ENCODE results near the gene LHPP. TPM values are rescaled to one million over a fixed set of nuclear protein-coding genes. Genes with fewer than 3 reads are reported as not detected.
A peak's percentile ranks its signal among the peaks of the same experiment; 100 is the strongest.

Gene LHPP
- total RNA-seq, 1 donor = 12.5 TPM

GRCh38 chr10:124551755-124552154 lies 90.1 kb downstream of the LHPP start:
- DNase-seq (ENCODE audit: low read depth) = no peak
- no peak overlapping the region for H3K4me3 ChIP-seq (ENCODE audit: low read depth, low read length)
- TF ChIP-seq CTCF (IDR thresholded peaks at IDR 0.05; ENCODE audit: insufficient read depth, low read depth, low read length) = no peak

GRCh38 chr10:124552691-124553276 lies 91.2 kb downstream of the LHPP start:
- TF ChIP-seq CTCF (IDR thresholded peaks at IDR 0.05; ENCODE audit: insufficient read depth, low read depth, low read length) = no peak
- no peak overlapping the region for H3K4me3 ChIP-seq (ENCODE audit: low read depth, low read length)
- DNase-seq (ENCODE audit: low read depth) = no peak

GRCh38 chr10:124554085-124554858 lies 92.6 kb downstream of the LHPP start:
- no peak for DNase-seq (ENCODE audit: low read depth)
- H3K4me3 ChIP-seq (ENCODE audit: low read depth, low read length) = no peak overlapping the region
- TF ChIP-seq CTCF (IDR thresholded peaks at IDR 0.05; ENCODE audit: insufficient read depth, low read depth, low read length) = no peak

- no peak overlapping the region for H3K4me3 ChIP-seq (ENCODE audit: low read depth, low read length)
- DNase-seq (ENCODE audit: low read depth) = no peak
- no peak for TF ChIP-seq CTCF (IDR thresholded peaks at IDR 0.05; ENCODE audit: insufficient read depth, low read depth, low read length)
Observed at GRCh38 chr10:124557167-124557566, 95.5 kb downstream of the LHPP start.

- peak; percentile 35 for DNase-seq (ENCODE audit: low read depth)
- TF ChIP-seq CTCF (IDR thresholded peaks at IDR 0.05; ENCODE audit: insufficient read depth, low read depth, low read length) = no peak
- H3K4me3 ChIP-seq (ENCODE audit: low read depth, low read length) = no peak overlapping the region
Observed at GRCh38 chr10:124557648-124558338, 96.2 kb downstream of the LHPP start.

GRCh38 chr10:124558339-124559321 lies 97.0 kb downstream of the LHPP start:
- DNase-seq (ENCODE audit: low read depth) = peak; percentile 17
- TF ChIP-seq CTCF (IDR thresholded peaks at IDR 0.05; ENCODE audit: insufficient read depth, low read depth, low read length) = no peak
- no peak overlapping the region for H3K4me3 ChIP-seq (ENCODE audit: low read depth, low read length)

Measured in fibroblast of villous mesenchyme (primary cell).